ENCODE results near the gene TAF11L11.
"Not testable (repeated sequence)": the region's sequence is repeated elsewhere in the genome, so short reads cannot be mapped to it uniquely, and the experiment has no call there.

TAF11L11 gene

DNA sequence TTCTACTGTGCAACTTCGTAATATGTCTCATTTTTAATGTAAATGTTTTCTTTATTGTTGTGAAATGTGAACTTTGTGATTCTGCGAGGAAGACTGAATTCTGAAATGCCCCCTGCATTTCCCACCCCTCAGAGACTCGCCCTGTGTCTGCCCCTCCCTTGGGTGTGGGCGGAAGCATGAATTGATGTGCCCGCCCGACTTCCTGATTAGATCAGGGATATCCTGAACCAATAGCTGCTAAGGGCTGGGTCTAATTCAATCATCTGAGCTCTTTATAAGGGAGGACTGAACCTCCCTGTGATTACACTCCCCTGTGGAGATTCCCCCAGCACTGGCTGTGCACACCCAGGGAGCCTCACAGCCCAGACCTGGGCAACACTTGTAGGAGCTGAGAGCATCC is at the start of gene TAF11L11:
TSS of gene TAF11L11 (plus strand) at position 304 of the 400 bp plus-strand sequence.
- DNase-seq (ENCODE audit: low read depth in 2 of 2), result not testable (repeated sequence)

DNA sequence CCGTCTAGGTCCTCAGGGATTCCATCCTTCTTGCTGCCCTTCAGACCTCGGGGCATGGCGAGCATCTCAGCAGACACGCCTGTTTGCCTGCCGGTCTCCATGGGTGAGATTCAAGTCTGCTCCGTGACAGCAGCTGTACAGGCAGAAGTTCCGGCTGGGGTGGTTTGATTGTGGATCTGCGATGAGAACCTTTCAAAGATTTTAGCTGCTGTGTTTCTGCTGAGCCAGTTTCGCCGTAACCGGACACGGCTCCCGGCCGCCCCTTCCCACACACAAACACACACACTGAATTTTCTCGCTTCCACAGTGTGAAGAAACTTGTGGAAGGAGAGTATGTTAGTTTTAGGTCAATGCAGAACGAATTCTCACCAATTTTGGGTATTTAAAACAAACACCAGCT is 18.3 kb upstream of the TAF11L11 start, which contains the start of gene TAF11L7:
TSS of gene TAF11L7 (minus strand) at position 101 of the 400 bp plus-strand sequence.
- DNase-seq (ENCODE audit: low read depth in 2 of 2), result not testable (repeated sequence)

DNA sequence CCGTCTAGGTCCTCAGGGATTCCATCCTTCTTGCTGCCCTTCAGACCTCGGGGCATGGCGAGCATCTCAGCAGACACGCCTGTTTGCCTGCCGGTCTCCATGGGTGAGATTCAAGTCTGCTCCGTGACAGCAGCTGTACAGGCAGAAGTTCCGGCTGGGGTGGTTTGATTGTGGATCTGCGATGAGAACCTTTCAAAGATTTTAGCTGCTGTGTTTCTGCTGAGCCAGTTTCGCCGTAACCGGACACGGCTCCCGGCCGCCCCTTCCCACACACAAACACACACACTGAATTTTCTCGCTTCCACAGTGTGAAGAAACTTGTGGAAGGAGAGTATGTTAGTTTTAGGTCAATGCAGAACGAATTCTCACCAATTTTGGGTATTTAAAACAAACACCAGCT is 13.1 kb upstream of the TAF11L11 start, which contains the start of gene TAF11L8:
TSS of gene TAF11L8 (minus strand) at position 101 of the 400 bp plus-strand sequence.
- not testable (repeated sequence) for DNase-seq (ENCODE audit: low read depth in 2 of 2)

DNA sequence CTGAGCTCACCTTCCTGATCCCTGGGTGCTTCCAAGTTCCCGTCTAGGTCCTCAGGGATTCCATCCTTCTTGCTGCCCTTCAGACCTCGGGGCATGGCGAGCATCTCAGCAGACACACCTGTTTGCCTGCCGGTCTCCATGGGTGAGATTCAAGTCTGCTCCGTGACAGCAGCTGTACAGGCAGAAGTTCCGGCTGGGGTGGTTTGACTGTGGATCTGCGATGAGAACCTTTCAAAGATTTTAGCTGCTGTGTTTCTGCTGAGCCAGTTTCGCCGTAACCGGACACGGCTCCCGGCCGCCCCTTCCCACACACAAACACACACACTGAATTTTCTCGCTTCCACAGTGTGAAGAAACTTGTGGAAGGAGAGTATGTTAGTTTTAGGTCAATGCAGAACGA is 9.7 kb upstream of the TAF11L11 start, which contains the start of gene TAF11L9:
TSS of gene TAF11L9 (minus strand) at position 140 of the 400 bp plus-strand sequence.
- not testable (repeated sequence) for DNase-seq (ENCODE audit: low read depth in 2 of 2)

GRCh38 chr5:17597728-17598127 is 6.3 kb upstream of the TAF11L11 start, which contains the start of gene TAF11L10:
TSS of gene TAF11L10 (minus strand) at chr5:17597828.
- DNase-seq (ENCODE audit: low read depth in 2 of 2), result not testable (repeated sequence)

DNA sequence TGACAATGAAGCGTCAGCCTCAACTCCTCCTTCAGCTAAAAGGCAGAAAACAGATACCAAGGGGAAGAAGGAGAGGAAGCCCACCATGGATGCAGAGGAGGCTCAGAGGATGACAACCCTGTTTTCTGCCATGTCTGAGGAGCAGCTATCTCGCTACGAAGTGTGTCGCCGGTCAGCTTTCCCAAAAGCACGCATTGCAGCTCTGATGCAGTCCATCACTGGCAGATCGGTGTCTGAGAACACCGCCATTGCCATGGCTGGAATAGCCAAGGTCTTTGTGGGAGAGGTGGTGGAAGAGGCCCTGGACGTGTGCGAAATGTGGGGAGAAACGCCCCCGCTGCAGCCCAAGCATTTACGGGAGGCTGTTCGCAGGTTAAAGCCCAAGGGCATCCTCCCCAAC is 968 bp downstream of the TAF11L11 start:
- DNase-seq (ENCODE audit: low read depth in 2 of 2), result no peak

DNA sequence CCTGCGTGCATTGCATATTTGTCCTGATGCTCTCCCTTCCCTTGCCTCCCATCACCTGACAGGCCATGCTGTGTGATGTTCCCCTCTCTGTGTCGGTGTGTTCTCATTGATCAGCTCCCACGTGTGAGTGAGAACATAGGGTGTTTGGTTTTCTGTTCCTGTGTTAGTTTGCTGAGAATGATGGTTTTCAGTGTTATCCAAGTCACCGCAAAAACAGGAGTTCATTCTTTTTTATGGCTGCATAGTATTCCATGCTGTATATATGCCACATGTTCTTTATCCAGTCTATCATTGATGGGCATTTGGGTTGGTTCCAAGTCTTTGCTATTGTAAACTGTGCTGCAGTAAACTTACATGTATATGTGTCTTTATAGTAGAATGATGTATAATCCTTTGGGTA is 3.5 kb downstream of the TAF11L11 start:
- DNase-seq (ENCODE audit: low read depth in 2 of 2), result not testable (repeated sequence)

DNA sequence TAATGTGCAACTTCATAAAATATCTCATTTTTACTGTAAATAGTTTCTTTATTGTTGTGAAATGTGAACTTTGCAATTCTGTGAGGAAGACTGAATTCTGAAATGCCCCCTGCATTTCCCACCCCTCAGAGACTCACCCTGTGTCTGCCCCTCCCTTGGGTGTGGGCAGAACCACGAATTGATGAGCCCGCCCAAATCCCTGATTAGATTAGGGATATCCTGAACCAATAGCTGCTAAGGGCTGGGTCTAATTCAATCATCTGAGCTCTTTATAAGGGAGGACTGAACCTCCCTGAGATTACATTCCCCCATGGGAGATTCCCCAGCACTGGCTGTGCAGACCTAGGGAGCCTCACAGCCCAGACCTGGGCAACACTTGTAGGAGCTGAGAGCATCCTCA is 6.1 kb downstream of the TAF11L11 start, which contains the start of gene TAF11L12:
TSS of gene TAF11L12 (plus strand) at position 301 of the 400 bp plus-strand sequence.
- not testable (repeated sequence) for DNase-seq (ENCODE audit: low read depth in 2 of 2)

DNA sequence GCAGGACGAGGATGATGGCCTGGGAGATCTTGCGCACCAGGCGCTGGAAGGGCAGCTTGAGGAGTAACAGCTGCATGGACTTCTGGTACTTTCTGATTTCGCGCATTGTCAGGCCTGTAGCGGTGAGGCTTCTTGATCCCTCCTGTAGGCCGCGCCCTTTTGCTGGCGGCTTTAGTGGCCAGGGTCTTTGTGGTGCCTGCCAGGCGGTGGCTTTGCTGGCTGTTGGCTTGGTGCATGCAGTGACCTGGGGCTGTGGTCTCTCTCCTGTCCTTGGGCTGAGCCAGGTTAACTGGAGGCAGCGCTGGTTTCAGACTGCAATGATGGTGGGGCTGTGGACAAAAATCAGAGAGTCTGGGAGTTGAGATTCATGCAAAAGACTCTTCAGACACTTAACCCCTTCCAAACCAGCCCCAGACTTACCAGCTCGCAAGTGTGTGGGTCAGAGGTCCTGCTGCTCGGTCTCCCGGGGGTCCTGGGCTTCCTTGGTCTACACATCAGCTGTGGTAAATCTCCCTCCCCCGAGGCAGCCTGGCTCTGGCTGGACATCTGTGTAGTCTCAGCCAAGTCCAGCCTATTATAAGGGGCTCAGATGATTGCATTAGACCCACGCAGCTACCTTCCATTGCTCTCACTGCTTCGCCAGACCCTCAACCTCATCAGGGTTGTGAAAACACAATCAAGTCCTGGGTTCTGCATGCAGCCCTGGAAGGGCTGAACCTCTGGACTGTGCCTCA is 11.1 kb downstream of the TAF11L11 start:
- no peak for DNase-seq (ENCODE audit: low read depth in 2 of 2)

DNA sequence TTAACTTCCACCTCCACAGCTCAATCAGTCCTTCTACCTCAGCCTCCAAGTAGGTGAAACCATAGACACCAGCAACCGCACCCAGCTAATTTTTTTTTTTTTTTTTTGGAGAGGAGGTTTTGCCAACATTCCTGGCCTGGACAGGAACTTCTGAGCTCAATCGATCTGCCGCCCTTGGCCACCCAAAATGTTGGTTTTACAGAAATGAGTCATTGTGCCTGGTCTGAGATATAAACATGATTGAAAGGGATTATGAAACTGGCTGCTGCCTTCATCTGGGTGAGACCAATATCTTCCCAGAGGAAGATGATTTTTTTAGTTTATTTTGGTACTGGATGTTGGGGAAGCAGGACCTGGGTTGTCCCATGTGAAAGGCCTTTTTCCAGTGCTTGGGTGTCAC is 15.4 kb downstream of the TAF11L11 start:
- no peak for DNase-seq (ENCODE audit: low read depth in 2 of 2)

DNA sequence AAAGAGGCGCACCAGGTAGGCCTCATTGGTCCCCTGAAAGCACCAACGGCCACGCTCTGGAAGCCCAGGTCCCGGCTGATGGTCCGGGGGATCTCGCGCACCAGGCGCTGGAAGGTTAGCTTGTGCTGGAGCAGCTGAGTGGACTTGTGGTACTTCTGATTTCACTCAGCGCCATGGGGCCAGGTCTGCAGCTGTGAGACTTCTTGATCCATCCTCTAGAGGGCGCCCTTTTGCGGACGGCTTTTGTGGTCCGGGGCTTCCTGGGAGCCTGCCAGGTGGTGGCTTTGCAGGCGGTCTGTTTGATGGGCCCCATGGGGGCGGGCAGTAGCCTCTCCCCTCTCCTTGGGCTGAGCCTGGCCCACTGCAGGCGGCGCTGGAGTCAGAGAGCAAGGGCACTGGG is 16.6 kb downstream of the TAF11L11 start:
- no peak for DNase-seq (ENCODE audit: low read depth in 2 of 2)

DNA sequence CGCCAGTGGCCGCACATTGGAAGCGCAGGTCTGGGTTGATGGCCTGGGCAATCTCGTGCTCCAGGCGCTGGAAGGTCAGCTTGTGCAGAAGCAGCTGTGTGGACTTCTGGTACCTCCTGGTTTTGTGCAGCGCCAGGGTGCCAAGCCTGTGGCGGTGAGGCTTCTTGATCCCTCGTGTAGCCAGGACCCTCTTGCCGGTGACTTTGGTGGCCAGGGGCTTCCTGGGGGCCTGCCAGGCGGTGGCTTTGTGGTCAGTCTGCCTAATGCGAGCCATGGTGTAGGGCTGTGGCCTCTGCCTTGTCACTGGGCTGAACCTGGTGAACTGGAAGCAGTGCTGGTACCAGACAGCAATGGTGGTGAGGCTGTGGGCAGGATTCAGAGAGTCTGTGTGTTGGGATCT is 21.7 kb downstream of the TAF11L11 start:
- DNase-seq (ENCODE audit: low read depth in 2 of 2), result no peak

DNA sequence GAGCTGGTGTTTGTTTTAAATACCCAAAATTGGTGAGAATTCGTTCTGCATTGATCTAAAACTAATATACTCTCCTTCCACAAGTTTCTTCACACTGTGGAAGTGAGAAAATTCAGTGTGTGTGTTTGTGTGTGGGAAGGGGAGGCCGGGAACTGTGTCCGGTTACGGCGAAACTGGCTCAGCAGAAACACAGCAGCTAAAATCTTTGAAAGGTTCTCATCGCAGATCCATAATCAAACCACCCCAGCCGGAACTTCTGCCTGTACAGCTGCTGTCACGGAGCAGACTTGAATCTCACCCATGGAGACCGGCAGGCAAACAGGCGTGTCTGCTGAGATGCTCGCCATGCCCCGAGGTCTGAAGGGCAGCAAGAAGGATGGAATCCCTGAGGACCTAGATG is 27.8 kb downstream of the TAF11L11 start, which contains the start of gene TAF11L13:
TSS of gene TAF11L13 (plus strand) at position 301 of the 400 bp plus-strand sequence.
- DNase-seq (ENCODE audit: low read depth in 2 of 2), result not testable (repeated sequence)

DNA sequence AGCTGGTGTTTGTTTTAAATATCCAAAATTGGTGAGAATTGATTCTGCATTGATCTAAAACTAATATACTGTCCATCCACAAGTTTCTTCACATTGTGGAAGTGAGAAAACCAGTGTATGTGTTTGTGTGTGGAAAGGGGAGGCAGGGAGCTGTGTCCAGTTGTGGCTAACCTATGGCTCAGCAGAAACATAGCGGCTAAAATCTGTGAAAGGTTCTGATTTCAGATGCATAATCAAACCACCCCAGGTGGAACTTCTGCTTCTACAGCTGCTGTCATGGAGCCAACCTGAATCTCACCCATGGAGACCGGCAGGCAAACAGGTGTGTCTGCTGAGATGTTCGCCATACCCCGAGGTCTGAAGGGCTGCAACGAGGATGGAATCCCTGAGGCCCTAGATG is 30.2 kb downstream of the TAF11L11 start, which contains the start of gene TAF11L14:
TSS of gene TAF11L14 (plus strand) at position 301 of the 400 bp plus-strand sequence.
- no peak for DNase-seq (ENCODE audit: low read depth in 2 of 2)

- not testable (repeated sequence) for DNase-seq (ENCODE audit: low read depth in 2 of 2)
These were observed 45.2 kb downstream of the TAF11L11 start for GRCh38 chr5:17649232-17649631.

- DNase-seq (ENCODE audit: low read depth in 2 of 2), result not testable (repeated sequence)
These were observed 51.3 kb downstream of the TAF11L11 start for GRCh38 chr5:17655201-17655759.

Data from stimulated activated CD4-positive, alpha-beta T cell treated with anti-CD3 and anti-CD28 coated beads, Interleukin-4, amount 100 ng/mL, for 48 hours (primary cell).